22Rv1 (cell line): ENCODE data around the gene SLC5A1.

Experiments
- CTCF ChIP-seq: fragments of 450-650 bp; IDR thresholded peaks from 2 replicates; pipeline ENCODE4 v1.5.1; 2017; ENCODE audit warnings: mild to moderate bottlenecking
- ZFX ChIP-seq: fragments of 450-650 bp; IDR thresholded peaks from 2 replicates; pipeline ENCODE4 v1.6.1; 2017; ENCODE audit warnings: antibody characterized with exemption, borderline replicate concordance

GRCh38 chr22:32069579-32070372 is 26.7 kb downstream of the SLC5A1 start:
- TF ChIP-seq CTCF (no peak), ZFX (no peak)
